Measurements from ENCODE around the gene PRKG1. TPM values are rescaled to one million over a fixed set of nuclear protein-coding genes. Genes with fewer than 3 reads are reported as not detected.

The PRKG1 gene
- total RNA-seq, 2 donors from 2014 or later: 8.1 to 16.6 TPM

GRCh38 chr10:51694086-51694768 is 619.9 kb downstream of the PRKG1 start:
- no peak for DNase-seq
- intact Hi-C loops (cut with DNase I): no loop called here
- Histone ChIP-seq H3K27ac (no peak overlapping the region), H3K9ac (ENCODE audit: low read depth in 2 of 2, low read length in 2 of 2) (no peak overlapping the region), H3K9me3 (no peaks in the 10 kb centered on the region), H3K27me3 (no peaks in the 10 kb centered on the region), H3K4me3 (no peak overlapping the region), H3K4me1 (peaks cover 7% of the 10 kb centered on the region), H3K36me3 (no peaks in the 10 kb centered on the region)
- no peak for TF ChIP-seq CTCF (IDR thresholded peaks at IDR 0.05)

- TF ChIP-seq CTCF (IDR thresholded peaks at IDR 0.05): no peak
Observed at GRCh38 chr10:51696251-51696650, 622.0 kb downstream of the PRKG1 start.

GRCh38 chr10:51698473-51699063 is 624.3 kb downstream of the PRKG1 start:
- TF ChIP-seq CTCF (IDR thresholded peaks at IDR 0.05): no peak
- H3K4me1 ChIP-seq: peaks cover 7% of the 10 kb centered on the region
- no peaks in the 10 kb centered on the region for H3K36me3 ChIP-seq
- DNase-seq: no peak
- H3K9ac ChIP-seq (ENCODE audit: low read depth in 2 of 2, low read length in 2 of 2): peak overlapping the region; percentile 67 to 91
- intact Hi-C loops (cut with DNase I): no loop called here
- no peaks in the 10 kb centered on the region for H3K27me3 ChIP-seq
- H3K9me3 ChIP-seq: no peaks in the 10 kb centered on the region
- peak overlapping the region; percentile 64 for H3K4me3 ChIP-seq
- peak overlapping the region; percentile 79 for H3K27ac ChIP-seq

More at GRCh38 chr10:51696251-51696650, 622.0 kb downstream of the PRKG1 start:
- Histone ChIP-seq H3K4me3 (no peak overlapping the region), H3K9ac (ENCODE audit: low read depth in 2 of 2, low read length in 2 of 2) (no peak overlapping the region), H3K4me1 (peaks cover 7% of the 10 kb centered on the region), H3K36me3 (no peaks in the 10 kb centered on the region), H3K27me3 (no peaks in the 10 kb centered on the region), H3K9me3 (no peaks in the 10 kb centered on the region), H3K27ac (no peak overlapping the region)
- intact Hi-C loops (cut with DNase I): no loop called here
- no peak for DNase-seq

GRCh38 chr10:51699145-51699474 is 624.8 kb downstream of the PRKG1 start:
- intact Hi-C loops (cut with DNase I): no loop called here
- Histone ChIP-seq H3K27ac (peak overlapping the region; percentile 79), H3K9me3 (no peaks in the 10 kb centered on the region), H3K36me3 (no peaks in the 10 kb centered on the region), H3K9ac (ENCODE audit: low read depth in 2 of 2, low read length in 2 of 2) (peak overlapping the region; percentile 67 to 91), H3K4me1 (peaks cover 7% of the 10 kb centered on the region), H3K27me3 (no peaks in the 10 kb centered on the region), H3K4me3 (peak overlapping the region; percentile 64)
- TF ChIP-seq CTCF (IDR thresholded peaks at IDR 0.05): no peak
- DNase-seq: no peak

- Histone ChIP-seq H3K27ac (peak within 1 kb of the TSS; percentile 79), H3K4me3 (peak within 1 kb of the TSS; percentile 64), H3K4me1 (peaks cover 7% of the 10 kb centered on the region), H3K9ac (ENCODE audit: low read depth in 2 of 2, low read length in 2 of 2) (peak within 1 kb of the TSS; percentile 67 to 91), H3K27me3 (no peaks in the 10 kb centered on the region), H3K9me3 (no peaks in the 10 kb centered on the region), H3K36me3 (no peaks in the 10 kb centered on the region)
- intact Hi-C loops (cut with DNase I): no loop called here
- peak; percentile 94 for DNase-seq
- TF ChIP-seq CTCF (IDR thresholded peaks at IDR 0.05): no peak
Observed at GRCh38 chr10:51699475-51700227, 625.4 kb downstream of the PRKG1 start, which contains the start of gene CSTF2T. Gene CSTF2T, minus strand, starts transcription at chr10:51699595. Its CDS starts 46 bp downstream, at chr10:51699549.

Measured in colonic mucosa (tissue), 4 donors.